ENCODE measurements around the gene UBE2D1.

- TF ChIP-seq CTCF (IDR thresholded peaks at IDR 0.05), result no peak
- no peak for TF ChIP-seq POLR2A (IDR thresholded peaks at IDR 0.05)
- TF ChIP-seq EP300 (IDR thresholded peaks at IDR 0.05; ENCODE audit: low read depth), result no peak
Observed at GRCh38 chr10:58362027-58362789, 27.4 kb downstream of the UBE2D1 start.

All from transverse colon (tissue), 3 donors.